Mesendoderm (in vitro differentiated cells): ENCODE measurements around the gene GPR68.

Experiments used
- DNase-seq: peaks from one replicate; pipeline ENCODE4 v3.0.0; 2013
- H2AK5ac ChIP-seq: 2 replicates; pipeline ENCODE4 v1.6.1; 2013; ENCODE audit warnings: low read length, inconsistent platforms
- H2BK120ac ChIP-seq: 2 replicates; pipeline ENCODE4 v1.6.1; 2013; ENCODE audit warnings: low read depth, mild to moderate bottlenecking, low read length, moderate library complexity, mixed read lengths
- H2BK15ac ChIP-seq: replicated peaks from 2 replicates; pipeline ENCODE4 v1.6.1; 2013; ENCODE audit warnings: low read depth, mild to moderate bottlenecking, moderate library complexity
- H2BK5ac ChIP-seq: 2 replicates; pipeline ENCODE4 v1.6.1; 2013; ENCODE audit warnings: low read length, inconsistent platforms
- H3K18ac ChIP-seq: 2 replicates; pipeline ENCODE4 v1.6.1; 2013; ENCODE audit warnings: mild to moderate bottlenecking, low read length, mixed read lengths
- H3K23ac ChIP-seq: one replicate; pipeline ENCODE4 v1.6.1; 2013; ENCODE audit warnings: low read length
- H3K27ac ChIP-seq: 2 replicates; pipeline ENCODE4 v1.5.1; 2013; ENCODE audit warnings: low read depth, mild to moderate bottlenecking, inconsistent platforms, low read length, moderate library complexity
- H3K27me3 ChIP-seq: 2 replicates; pipeline ENCODE4 v1.6.1; 2013; ENCODE audit warnings: low read length, control low read depth, mild to moderate bottlenecking, inconsistent platforms; ENCODE audit not compliant: insufficient read depth, poor library complexity
- H3K36me3 ChIP-seq: 2 replicates; pipeline ENCODE4 v1.6.1; 2013; ENCODE audit warnings: low read length, inconsistent platforms; ENCODE audit not compliant: control insufficient read depth, insufficient read depth
- H3K4ac ChIP-seq: one replicate; pipeline ENCODE4 v1.6.1; 2013; ENCODE audit warnings: low read depth, mild to moderate bottlenecking, low read length, moderate library complexity
- H3K4me1 ChIP-seq: 2 replicates; pipeline ENCODE4 v1.6.1; 2013; ENCODE audit warnings: low read depth, low read length, inconsistent platforms; ENCODE audit not compliant: control insufficient read depth
- H3K4me2 ChIP-seq: 2 replicates; pipeline ENCODE4 v1.6.1; 2013; ENCODE audit warnings: low read length
- H3K4me3 ChIP-seq: 2 replicates; pipeline ENCODE4 v1.5.1; 2013; ENCODE audit warnings: mild to moderate bottlenecking, low read length
- H3K56ac ChIP-seq: one replicate; pipeline ENCODE4 v1.6.1; 2013; ENCODE audit warnings: low read length
- H3K79me1 ChIP-seq: 2 replicates; pipeline ENCODE4 v1.6.1; 2013; ENCODE audit warnings: low read length, inconsistent platforms
- H3K79me2 ChIP-seq: 2 replicates; pipeline ENCODE4 v1.6.1; 2013; ENCODE audit warnings: mild to moderate bottlenecking, low read length; ENCODE audit not compliant: control insufficient read depth, insufficient read depth
- H3K9ac ChIP-seq: 2 replicates; pipeline ENCODE4 v1.6.1; 2013; ENCODE audit warnings: low read length, inconsistent platforms
- H4K5ac ChIP-seq: one replicate; pipeline ENCODE4 v1.6.1; 2013; ENCODE audit warnings: low read length
- H4K8ac ChIP-seq: one replicate; pipeline ENCODE4 v1.6.1; 2013; ENCODE audit warnings: low read depth, mild to moderate bottlenecking, control low read depth, low read length, moderate library complexity
- WGBS: extraction: QIAGEN DNeasy Blood & Tissue Kit; methylation state at CpG from one replicate; pipeline ENCODE4 v1.1.7; 2013; ENCODE audit warnings: low lambda C conversion rate, missing lambda C conversion rate; ENCODE audit not compliant: insufficient coverage; ENCODE audit errors: extremely low coverage; 5-methylcytosine and 5-hydroxymethylcytosine counted together

The GPR68 gene

GRCh38 chr14:91261986-91262549, 17.6 kb upstream of the GPR68 start:
- Histone ChIP-seq H3K27me3 (no peaks in the 10 kb centered on the region), H2AK5ac (no peak overlapping the region), H2BK120ac (no peak overlapping the region), H3K79me2 (no peaks in the 10 kb centered on the region), H4K8ac (no peak overlapping the region), H3K9ac (no peak overlapping the region), H3K4ac (no peak overlapping the region), H3K56ac (no peak overlapping the region), H3K4me1 (no peaks in the 10 kb centered on the region), H3K4me2 (no peak overlapping the region), H2BK5ac (no peak overlapping the region), H3K23ac (no peak overlapping the region), H3K27ac (no peak overlapping the region), H3K79me1 (no peaks in the 10 kb centered on the region), H4K5ac (no peak overlapping the region), H2BK15ac (no peak overlapping the region), H3K18ac (no peak overlapping the region), H3K4me3 (no peak overlapping the region), H3K36me3 (no peaks in the 10 kb centered on the region)
- DNase-seq = no peak
- no CpG with 5 or more reads among the region's 11 CpGs for WGBS

DNA sequence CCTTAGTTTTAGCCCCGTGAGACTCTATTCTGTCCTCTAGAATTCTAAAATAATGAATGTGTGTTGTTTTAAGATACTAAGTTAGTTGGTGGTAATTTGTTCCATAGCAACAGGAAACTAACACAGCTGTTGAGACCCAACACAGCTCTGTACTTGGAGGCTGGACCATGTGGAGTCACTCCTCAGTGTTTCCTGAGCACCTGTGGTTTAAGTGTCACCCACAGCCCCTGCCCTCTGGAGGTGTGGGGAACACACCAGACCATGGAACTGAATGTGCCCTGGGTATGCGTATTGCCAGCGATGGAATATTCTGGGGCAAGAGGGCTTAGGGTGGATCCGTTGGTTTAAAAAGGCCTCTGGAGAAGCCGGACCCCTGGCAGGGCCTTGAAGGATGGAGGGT, 16.6 kb upstream of the GPR68 start:
- Histone ChIP-seq H2BK120ac (no peak overlapping the region), H3K56ac (no peak overlapping the region), H3K36me3 (no peaks in the 10 kb centered on the region), H4K8ac (no peak overlapping the region), H3K79me2 (no peaks in the 10 kb centered on the region), H3K4me3 (no peak overlapping the region), H3K27me3 (no peaks in the 10 kb centered on the region), H3K4ac (no peak overlapping the region), H3K4me1 (no peaks in the 10 kb centered on the region), H2BK15ac (no peak overlapping the region), H3K23ac (no peak overlapping the region), H3K4me2 (no peak overlapping the region), H3K79me1 (no peaks in the 10 kb centered on the region), H2AK5ac (no peak overlapping the region), H2BK5ac (no peak overlapping the region), H3K18ac (no peak overlapping the region), H3K9ac (no peak overlapping the region), H4K5ac (no peak overlapping the region), H3K27ac (no peak overlapping the region)
- WGBS = no CpG with 5 or more reads among the region's 5 CpGs
- no peak for DNase-seq

GRCh38 chr14:91258876-91259275, 14.4 kb upstream of the GPR68 start:
- no peak overlapping the region for H2BK15ac ChIP-seq
- no peak overlapping the region for H3K27ac ChIP-seq
- no peak overlapping the region for H2BK5ac ChIP-seq
- no peaks in the 10 kb centered on the region for H3K27me3 ChIP-seq
- no peaks in the 10 kb centered on the region for H3K36me3 ChIP-seq
- H2AK5ac ChIP-seq = no peak overlapping the region
- H3K18ac ChIP-seq = no peak overlapping the region
- no peak overlapping the region for H4K8ac ChIP-seq
- H3K4me1 ChIP-seq = no peaks in the 10 kb centered on the region
- H3K23ac ChIP-seq = no peak overlapping the region
- no peak overlapping the region for H2BK120ac ChIP-seq
- H3K9ac ChIP-seq = no peak overlapping the region
- H3K4me3 ChIP-seq = no peak overlapping the region
- WGBS = no CpG with 5 or more reads among the region's 3 CpGs
- no peaks in the 10 kb centered on the region for H3K79me1 ChIP-seq
- H4K5ac ChIP-seq = no peak overlapping the region
- no peaks in the 10 kb centered on the region for H3K79me2 ChIP-seq
- no peak overlapping the region for H3K4me2 ChIP-seq
- no peak for DNase-seq
- no peak overlapping the region for H3K4ac ChIP-seq
- no peak overlapping the region for H3K56ac ChIP-seq

DNA sequence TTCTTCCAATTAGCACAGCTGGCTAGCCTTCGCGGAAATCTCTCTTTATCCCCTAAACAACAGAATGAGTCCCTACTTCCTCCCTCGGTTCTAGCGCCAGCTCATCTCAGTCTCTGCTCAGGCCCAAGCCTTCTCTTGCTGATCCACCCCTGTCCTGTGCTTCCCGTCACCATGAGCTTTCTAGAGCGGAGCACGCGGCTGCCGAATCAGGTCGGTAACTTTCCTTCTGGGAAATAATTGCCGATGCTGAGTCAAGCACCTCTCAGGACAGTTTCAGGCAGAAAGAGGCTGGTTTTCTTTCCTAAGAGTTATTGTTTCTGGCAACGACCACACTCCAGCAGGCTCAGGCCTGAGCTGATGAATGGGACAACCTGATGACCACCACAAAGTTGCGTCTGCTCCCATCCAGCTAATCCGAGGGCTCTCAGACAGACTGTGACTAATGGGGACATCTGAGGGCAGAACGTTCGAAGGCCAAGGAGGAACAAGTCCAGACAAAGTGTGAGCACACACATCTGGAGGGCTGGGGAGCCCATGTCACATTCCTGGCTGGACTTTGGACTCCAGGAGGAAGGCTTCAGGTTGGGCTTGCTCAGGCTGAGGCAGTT, 13.6 kb upstream of the GPR68 start:
- no peaks in the 10 kb centered on the region for H3K36me3 ChIP-seq
- no peak overlapping the region for H4K5ac ChIP-seq
- H2BK120ac ChIP-seq = no peak overlapping the region
- H3K4ac ChIP-seq = no peak overlapping the region
- no CpG with 5 or more reads among the region's 16 CpGs for WGBS
- H3K18ac ChIP-seq = no peak overlapping the region
- no peak overlapping the region for H3K23ac ChIP-seq
- no peak overlapping the region for H3K4me3 ChIP-seq
- no peak overlapping the region for H4K8ac ChIP-seq
- H3K4me2 ChIP-seq = no peak overlapping the region
- no peaks in the 10 kb centered on the region for H3K27me3 ChIP-seq
- no peaks in the 10 kb centered on the region for H3K4me1 ChIP-seq
- no peak overlapping the region for H3K9ac ChIP-seq
- H2AK5ac ChIP-seq = no peak overlapping the region
- no peak overlapping the region for H2BK15ac ChIP-seq
- H3K79me2 ChIP-seq = no peaks in the 10 kb centered on the region
- H2BK5ac ChIP-seq = no peak overlapping the region
- H3K79me1 ChIP-seq = no peaks in the 10 kb centered on the region
- DNase-seq = no peak
- H3K56ac ChIP-seq = no peak overlapping the region
- no peak overlapping the region for H3K27ac ChIP-seq

- Histone ChIP-seq H3K79me2 (no peaks in the 10 kb centered on the region), H3K4me2 (no peak overlapping the region), H3K36me3 (no peaks in the 10 kb centered on the region), H2AK5ac (no peak overlapping the region), H4K8ac (no peak overlapping the region), H2BK120ac (no peak overlapping the region), H3K27me3 (no peaks in the 10 kb centered on the region), H3K18ac (no peak overlapping the region), H3K9ac (no peak overlapping the region), H2BK5ac (no peak overlapping the region), H2BK15ac (no peak overlapping the region), H3K27ac (no peak overlapping the region), H3K23ac (no peak overlapping the region), H3K4ac (no peak overlapping the region), H3K4me3 (no peak overlapping the region), H3K56ac (no peak overlapping the region), H3K4me1 (peaks cover 4% of the 10 kb centered on the region), H4K5ac (no peak overlapping the region), H3K79me1 (no peaks in the 10 kb centered on the region)
- WGBS = no CpG with 5 or more reads among the region's 8 CpGs
- peak; percentile 93 for DNase-seq
Observed at GRCh38 chr14:91257328-91258010, 13.0 kb upstream of the GPR68 start.
